ENCODE data around the gene EXOC3L4. TPM values are rescaled to one million over a fixed set of nuclear protein-coding genes. Genes with fewer than 3 reads are reported as not detected.

The EXOC3L4 gene
- total and polyA plus RNA-seq, 2 of the 8 experiments (the other 6 are each of a cell fraction or from before 2014, with no cell fraction given) = 0.45 to 0.57 TPM

DNA sequence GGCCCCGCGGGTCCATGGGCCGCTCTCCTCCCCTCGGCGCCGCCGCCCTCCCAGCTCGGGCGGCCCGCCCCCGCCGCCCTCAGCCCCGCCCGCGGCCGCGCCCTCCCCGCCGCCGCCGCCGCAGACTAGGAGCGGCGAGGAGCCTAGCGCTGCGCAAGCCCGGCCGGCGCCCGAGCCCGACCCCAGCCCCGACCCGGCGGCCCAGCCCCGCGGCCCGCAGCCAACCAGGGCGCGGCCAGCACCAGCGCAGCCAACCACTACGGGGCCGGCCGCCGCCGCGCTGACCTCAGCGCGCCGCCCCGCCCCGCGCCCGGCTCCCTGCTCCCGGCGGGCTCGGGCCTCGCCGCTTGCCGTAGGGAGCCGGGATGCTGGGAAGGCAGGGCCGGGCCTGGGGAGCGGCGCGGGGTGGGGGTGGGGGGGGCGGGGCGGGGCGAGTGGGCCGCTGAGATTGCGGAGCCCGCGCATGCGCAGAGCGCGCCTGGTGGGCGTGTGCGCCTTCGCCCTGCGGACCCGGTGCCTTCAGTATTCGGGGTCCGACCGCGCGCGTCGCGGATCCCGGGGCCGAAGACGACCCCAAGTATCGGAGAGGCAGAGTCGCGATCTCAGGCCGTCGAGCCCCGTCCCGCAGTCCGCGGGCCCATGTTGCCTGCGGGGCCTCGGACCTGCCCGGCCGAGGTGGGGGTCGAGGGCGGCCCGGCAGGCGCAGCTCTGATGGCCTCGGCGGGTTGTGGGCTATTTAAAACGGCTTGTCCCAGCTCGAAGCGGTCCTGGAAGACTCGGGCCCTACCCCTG is 37.0 kb upstream of the EXOC3L4 start, which contains the start of gene CDC42BPB (continued):
- no peak for TF ChIP-seq HDAC2 (IDR thresholded peaks at IDR 0.05; ENCODE audit: borderline replicate concordance in 1 of 2, low read depth in 2 of 2, low read length in 2 of 2)
- peak; percentile 96 for TF ChIP-seq KDM4A (IDR thresholded peaks at IDR 0.05; ENCODE audit: low read depth, low read length, severe bottlenecking)
- TF ChIP-seq TEAD4 (IDR thresholded peaks at IDR 0.05; ENCODE audit: low read depth, low read length) = no peak
- no peak for TF ChIP-seq CHD1 (IDR thresholded peaks at IDR 0.05; ENCODE audit: low read depth, low read length)
- no peak for TF ChIP-seq BCL11A (IDR thresholded peaks at IDR 0.05; ENCODE audit: low read depth in 2 of 2, low read length in 2 of 2)
- no peak for TF ChIP-seq SAP30 (IDR thresholded peaks at IDR 0.05; ENCODE audit: insufficient read depth, insufficient replicate concordance, low read length)
- no peak for TF ChIP-seq RFX5 (IDR thresholded peaks at IDR 0.05; ENCODE audit: borderline replicate concordance, low read depth, low read length)
- TF ChIP-seq MAX (IDR thresholded peaks at IDR 0.05) = peak; percentile 84
- TF ChIP-seq, protein P1, sequence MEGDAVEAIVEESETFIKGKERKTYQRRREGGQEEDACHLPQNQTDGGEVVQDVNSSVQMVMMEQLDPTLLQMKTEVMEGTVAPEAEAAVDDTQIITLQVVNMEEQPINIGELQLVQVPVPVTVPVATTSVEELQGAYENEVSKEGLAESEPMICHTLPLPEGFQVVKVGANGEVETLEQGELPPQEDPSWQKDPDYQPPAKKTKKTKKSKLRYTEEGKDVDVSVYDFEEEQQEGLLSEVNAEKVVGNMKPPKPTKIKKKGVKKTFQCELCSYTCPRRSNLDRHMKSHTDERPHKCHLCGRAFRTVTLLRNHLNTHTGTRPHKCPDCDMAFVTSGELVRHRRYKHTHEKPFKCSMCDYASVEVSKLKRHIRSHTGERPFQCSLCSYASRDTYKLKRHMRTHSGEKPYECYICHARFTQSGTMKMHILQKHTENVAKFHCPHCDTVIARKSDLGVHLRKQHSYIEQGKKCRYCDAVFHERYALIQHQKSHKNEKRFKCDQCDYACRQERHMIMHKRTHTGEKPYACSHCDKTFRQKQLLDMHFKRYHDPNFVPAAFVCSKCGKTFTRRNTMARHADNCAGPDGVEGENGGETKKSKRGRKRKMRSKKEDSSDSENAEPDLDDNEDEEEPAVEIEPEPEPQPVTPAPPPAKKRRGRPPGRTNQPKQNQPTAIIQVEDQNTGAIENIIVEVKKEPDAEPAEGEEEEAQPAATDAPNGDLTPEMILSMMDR (IDR thresholded peaks at IDR 0.05; ENCODE audit: control extremely low read depth in 1 of 3, insufficient read depth in 1 of 3, low read depth in 1 of 3, low read length in 3 of 3) = no peak
- TF ChIP-seq YY1 (IDR thresholded peaks at IDR 0.05; ENCODE audit: low read depth, low read length) = no peak

Measured in H1 (cell line).